ENCODE results near the gene HS6ST2.

DNA sequence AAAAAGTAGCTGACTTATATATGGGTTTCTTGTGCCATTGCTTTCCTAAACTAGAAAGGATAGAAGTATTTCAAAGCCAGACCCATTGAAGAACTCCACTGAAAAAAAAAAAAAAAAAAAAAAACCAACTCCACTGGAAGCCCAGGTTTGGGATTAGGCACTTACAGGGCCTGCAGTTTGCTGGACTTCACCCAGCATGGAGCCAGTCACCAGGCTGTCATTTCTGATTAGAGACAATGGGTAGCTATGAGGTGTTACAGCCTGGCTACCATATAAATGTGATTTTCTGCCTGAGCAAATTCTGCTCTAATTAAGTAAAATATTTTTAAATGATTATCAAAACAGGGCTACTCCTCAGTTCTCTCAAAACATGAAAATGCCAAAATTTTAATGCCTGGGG, 49.5 kb downstream of the HS6ST2 start:
- TF ChIP-seq, protein P1, sequence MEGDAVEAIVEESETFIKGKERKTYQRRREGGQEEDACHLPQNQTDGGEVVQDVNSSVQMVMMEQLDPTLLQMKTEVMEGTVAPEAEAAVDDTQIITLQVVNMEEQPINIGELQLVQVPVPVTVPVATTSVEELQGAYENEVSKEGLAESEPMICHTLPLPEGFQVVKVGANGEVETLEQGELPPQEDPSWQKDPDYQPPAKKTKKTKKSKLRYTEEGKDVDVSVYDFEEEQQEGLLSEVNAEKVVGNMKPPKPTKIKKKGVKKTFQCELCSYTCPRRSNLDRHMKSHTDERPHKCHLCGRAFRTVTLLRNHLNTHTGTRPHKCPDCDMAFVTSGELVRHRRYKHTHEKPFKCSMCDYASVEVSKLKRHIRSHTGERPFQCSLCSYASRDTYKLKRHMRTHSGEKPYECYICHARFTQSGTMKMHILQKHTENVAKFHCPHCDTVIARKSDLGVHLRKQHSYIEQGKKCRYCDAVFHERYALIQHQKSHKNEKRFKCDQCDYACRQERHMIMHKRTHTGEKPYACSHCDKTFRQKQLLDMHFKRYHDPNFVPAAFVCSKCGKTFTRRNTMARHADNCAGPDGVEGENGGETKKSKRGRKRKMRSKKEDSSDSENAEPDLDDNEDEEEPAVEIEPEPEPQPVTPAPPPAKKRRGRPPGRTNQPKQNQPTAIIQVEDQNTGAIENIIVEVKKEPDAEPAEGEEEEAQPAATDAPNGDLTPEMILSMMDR (IDR thresholded peaks at IDR 0.05), result no peak
- TF ChIP-seq POLR2AphosphoS5 (IDR thresholded peaks at IDR 0.05) (no peak), POLR2A (IDR thresholded peaks at IDR 0.05) (no peak), EP300 (IDR thresholded peaks at IDR 0.05) (no peak)
